Gastroesophageal sphincter (tissue), 4 donors: Measurements from ENCODE around the gene PCLO. TPM values are rescaled to one million over a fixed set of nuclear protein-coding genes. Genes with fewer than 3 reads are reported as not detected.
"Not testable (repeated sequence)": the region's sequence is repeated elsewhere in the genome, so short reads cannot be mapped to it uniquely, and the experiment has no call there.

Experiments
- ATAC-seq: fragments of 150-250 bp; one replicate; pipeline ENCODE4 v1.9.1; 2016; ENCODE audit warnings: mild to moderate bottlenecking, moderate library complexity
- H3K27ac ChIP-seq, 4 donors: fragments of 200-600 bp; sonication (generic) in 3 of 4; 1 replicate in 3 of 4; 2 replicates in 1 of 4; pipeline ENCODE4 v1.5.1; 2016 to 2019
- H3K27me3 ChIP-seq: fragments of 200-600 bp; sonication (generic); one replicate; pipeline ENCODE4 v1.5.1; 2019
- H3K36me3 ChIP-seq, 2 donors: fragments of 200-600 bp; sonication (generic); one replicate each; pipeline ENCODE4 v1.5.1; 2019; ENCODE audit warnings: control low read depth in 1 of 2
- H3K4me1 ChIP-seq, 3 donors: fragments of 200-600 bp; sonication (generic); 1 replicate in 2 of 3; 2 replicates in 1 of 3; pipeline ENCODE4 v1.5.1; 2016 to 2019; ENCODE audit warnings: control low read depth in 2 of 3
- H3K4me3 ChIP-seq, 2 donors: fragments of 200-600 bp; sonication (generic); one replicate each; pipeline ENCODE4 v1.5.1; 2019; ENCODE audit warnings: mild to moderate bottlenecking in 1 of 2, moderate library complexity in 1 of 2
- H3K9me3 ChIP-seq, 3 donors: fragments of 200-600 bp; sonication (generic); one replicate each; pipeline ENCODE4 v1.5.1; 2017 to 2019; ENCODE audit warnings: control low read depth in 2 of 3
- CTCF ChIP-seq, 4 experiments: fragments of 200-600 bp in 2 of 4; fragments of 450-650 bp in 2 of 4; sonication (generic) in 1 of 4; IDR thresholded peaks; one replicate each; pipeline ENCODE4 v1.5.1; 2017 to 2019; ENCODE audit warnings: antibody characterized with exemption in 4 of 4, mild to moderate bottlenecking in 2 of 4, moderate library complexity in 2 of 4
- EP300 ChIP-seq: sonication (generic); formaldehyde crosslinking; IDR thresholded peaks from one replicate; pipeline ENCODE4 v1.6.1; 2017; ENCODE audit warnings: antibody characterized with exemption, mild to moderate bottlenecking
- POLR2A ChIP-seq, 2 donors: fragments of 450-650 bp; IDR thresholded peaks; one replicate each; pipeline ENCODE4 v1.6.1; 2017; ENCODE audit warnings: antibody characterized with exemption in 2 of 2, mild to moderate bottlenecking in 2 of 2, moderate library complexity in 1 of 2
- POLR2AphosphoS5 ChIP-seq: sonication (generic); formaldehyde crosslinking; IDR thresholded peaks from one replicate; pipeline ENCODE4 v1.6.1; 2017; ENCODE audit warnings: antibody characterized with exemption
- WGBS, 2 donors: methylation state at CpG; one replicate each; pipeline ENCODE4 v1.1.5; 2018; ENCODE audit warnings: low coverage in 1 of 2; 5-methylcytosine and 5-hydroxymethylcytosine counted together
- total RNA-seq, 4 donors: library from RNA; depleted of rRNA; stranded (reverse); fragments of >200 nt; gene quantifications; one replicate each; pipeline ENCODE4 v1.1.0, GENCODE V29; 2016

PCLO gene
- total RNA-seq, 4 donors from 2014 or later = 1.2 to 2.3 (median 1.9) TPM

GRCh38 chr7:83109352-83109751, 53.3 kb downstream of the PCLO start:
- Histone ChIP-seq H3K4me1 (no peaks in the 10 kb centered on the region), H3K27ac (no peak overlapping the region), H3K4me3 (no peak overlapping the region), H3K36me3 (no peaks in the 10 kb centered on the region), H3K27me3 (no peaks in the 10 kb centered on the region), H3K9me3 (no peaks in the 10 kb centered on the region)
- TF ChIP-seq POLR2AphosphoS5 (no peak), POLR2A (IDR thresholded peaks at IDR 0.05) (no peak), EP300 (no peak), CTCF (IDR thresholded peaks at IDR 0.05) (no peak)
- no peak for ATAC-seq
- WGBS, 2 donors = 0 to 55% methylated on average over 2 of the region's 2 CpGs

- H3K27me3 ChIP-seq = no peaks in the 10 kb centered on the region
- no peaks in the 10 kb centered on the region for H3K36me3 ChIP-seq
- no peaks in the 10 kb centered on the region for H3K9me3 ChIP-seq
- no peak overlapping the region for H3K4me3 ChIP-seq
- H3K4me1 ChIP-seq = no peaks in the 10 kb centered on the region
- 0 to 5% methylated on average over 2 of the region's 2 CpGs for WGBS, 2 donors
- TF ChIP-seq EP300 (no peak), CTCF (IDR thresholded peaks at IDR 0.05) (no peak), POLR2A (IDR thresholded peaks at IDR 0.05) (no peak), POLR2AphosphoS5 (no peak)
- ATAC-seq = no peak
- H3K27ac ChIP-seq = no peak overlapping the region
Observed at GRCh38 chr7:83105948-83106347, 56.7 kb downstream of the PCLO start.

GRCh38 chr7:83105063-83105462, 57.6 kb downstream of the PCLO start:
- no peak overlapping the region for H3K4me3 ChIP-seq
- 60 to 75% methylated on average over 1 of the region's 1 CpG for WGBS, 2 donors
- ATAC-seq = no peak

GRCh38 chr7:83101530-83101929, 61.2 kb downstream of the PCLO start:
- no peak overlapping the region for H3K27ac ChIP-seq
- H3K4me3 ChIP-seq = no peak overlapping the region
- ATAC-seq = no peak
- H3K9me3 ChIP-seq = no peaks in the 10 kb centered on the region
- TF ChIP-seq POLR2A (IDR thresholded peaks at IDR 0.05) (no peak), POLR2AphosphoS5 (no peak), EP300 (no peak), CTCF (IDR thresholded peaks at IDR 0.05) (no peak)
- no peaks in the 10 kb centered on the region for H3K4me1 ChIP-seq
- WGBS, 2 donors = 16 to 53% methylated on average over 3 of the region's 3 CpGs
- no peaks in the 10 kb centered on the region for H3K36me3 ChIP-seq
- H3K27me3 ChIP-seq = no peaks in the 10 kb centered on the region

More at GRCh38 chr7:83105063-83105462, 57.6 kb downstream of the PCLO start:
- H3K27me3 ChIP-seq = no peaks in the 10 kb centered on the region
- no peaks in the 10 kb centered on the region for H3K4me1 ChIP-seq
- TF ChIP-seq EP300 = no peak
- H3K36me3 ChIP-seq = no peaks in the 10 kb centered on the region
- no peak overlapping the region for H3K27ac ChIP-seq
- H3K9me3 ChIP-seq = no peaks in the 10 kb centered on the region

GRCh38 chr7:83096065-83096580, 66.6 kb downstream of the PCLO start:
- Histone ChIP-seq H3K27ac (no peak overlapping the region), H3K9me3 (no peaks in the 10 kb centered on the region), H3K27me3 (no peaks in the 10 kb centered on the region), H3K4me3 (no peak overlapping the region), H3K36me3 (no peaks in the 10 kb centered on the region), H3K4me1 (no peaks in the 10 kb centered on the region)
- ATAC-seq = no peak
- WGBS, 2 donors = 55 to 74% methylated on average over 2 of the region's 2 CpGs
- TF ChIP-seq POLR2AphosphoS5 (no peak), EP300 (no peak)

- no peak overlapping the region for H3K4me3 ChIP-seq
- H3K36me3 ChIP-seq = no peaks in the 10 kb centered on the region
- H3K27ac ChIP-seq = no peak overlapping the region
- TF ChIP-seq POLR2A (IDR thresholded peaks at IDR 0.05) (no peak), EP300 (no peak), CTCF (IDR thresholded peaks at IDR 0.05) (no peak), POLR2AphosphoS5 (no peak)
- no peaks in the 10 kb centered on the region for H3K9me3 ChIP-seq
- ATAC-seq = no peak
- WGBS, 2 donors = 80 to 81% methylated on average over 4 of the region's 4 CpGs
- H3K27me3 ChIP-seq = no peaks in the 10 kb centered on the region
- H3K4me1 ChIP-seq = no peaks in the 10 kb centered on the region
Observed at GRCh38 chr7:83085299-83085698, 77.4 kb downstream of the PCLO start.

GRCh38 chr7:83079879-83080278, 82.8 kb downstream of the PCLO start:
- not testable (repeated sequence) for H3K9me3 ChIP-seq, H3K36me3 ChIP-seq, H3K4me3 ChIP-seq, H3K27me3 ChIP-seq, H3K27ac ChIP-seq, ATAC-seq, H3K4me1 ChIP-seq
- 100% methylated on average over 1 of the region's 1 CpG for WGBS, 2 donors
